ENCODE data around the gene JAKMIP1. TPM values are rescaled to one million over a fixed set of nuclear protein-coding genes. Genes with fewer than 3 reads are reported as not detected.

Gene JAKMIP1
- total and polyA plus RNA-seq, 2 of the 13 experiments (the other 11 are each of a cell fraction or from before 2014, with no cell fraction given), result not detected

DNA sequence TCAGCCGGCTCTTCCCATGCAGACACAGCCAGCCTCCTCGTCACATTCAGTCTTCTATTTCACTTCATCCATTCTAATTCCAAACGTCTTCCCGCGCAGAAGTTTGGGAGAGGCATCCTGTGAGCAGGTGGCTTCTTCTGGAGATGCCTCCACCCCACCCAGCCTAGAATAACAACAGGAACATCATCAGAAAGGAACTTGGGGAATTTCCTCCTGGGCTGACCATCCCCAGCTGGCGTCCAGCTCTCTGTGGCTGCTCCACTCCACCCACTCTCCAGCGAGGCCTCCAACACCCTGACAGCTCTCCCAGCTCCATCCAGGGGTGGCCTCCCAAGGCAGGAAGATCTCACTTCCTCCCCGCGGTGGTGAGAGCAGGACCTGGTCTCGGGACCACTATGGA lies 176.6 kb downstream of the JAKMIP1 start:
- no peaks in the 10 kb centered on the region for H3K79me2 ChIP-seq (ENCODE audit: insufficient read depth, low read length)
- no peak for ATAC-seq
- no peaks in the 10 kb centered on the region for H3K4me1 ChIP-seq (ENCODE audit: insufficient read depth, low read length)
- H2AFZ ChIP-seq (ENCODE audit: low read length), result no peak overlapping the region
- no peak for DNase-seq (ENCODE audit: low spot score)
- in situ Hi-C loops (cut with HindIII; ENCODE audit: extremely low pct_ligation_motif_present, low pct_unique_long_range_greater_than_20kb) (no loop called here), intact Hi-C loops (cut with micrococcal nuclease; ENCODE audit: unreplicated experiment) (no loop called here)
- peaks cover 4% of the 10 kb centered on the region; the same call in 1 of the 2 replicates for H4K20me1 ChIP-seq (ENCODE audit: insufficient read depth, low read length)
- no peak for FAIRE-seq
- WGBS (ENCODE audit: low lambda C conversion rate), result 25% methylated on average over 5 of the region's 10 CpGs
- no peaks in the 10 kb centered on the region for H3K36me3 ChIP-seq (replicated peaks in 1 of 2; ENCODE audit: control insufficient read depth in 1 of 2, insufficient read depth in 2 of 2, low read length in 2 of 2)
- peaks cover 21 to 77% of the 10 kb centered on the region in 2 experiments for H3K27me3 ChIP-seq (ENCODE audit: control insufficient read depth in 1 of 2, insufficient read depth in 2 of 2, low read length in 2 of 2)
- no peak overlapping the region for H3K4me2 ChIP-seq (ENCODE audit: low read depth, low read length)
- no peak overlapping the region for H3K4me3 ChIP-seq (replicated peaks in 1 of 3; ENCODE audit: insufficient read depth in 1 of 3, low read depth in 2 of 3, low read length in 3 of 3)
- ChIA-PET POLR2A (no interaction called here), CTCF (ENCODE audit: low intra/inter-chr PET ratio, low total read pairs) (no interaction called here)
- no TSS peak for BruUV-seq (replicated peaks)
- no peaks in the 10 kb centered on the region for H3K9me3 ChIP-seq (ENCODE audit: low read length)
- no peak overlapping the region for H3K9ac ChIP-seq (ENCODE audit: insufficient read depth, low read depth, low read length)
- no peak overlapping the region for H3K27ac ChIP-seq (ENCODE audit: extremely low read length, insufficient read depth, low read length)
- TF ChIP-seq PHF20 (CRISPR knock-in tag; IDR thresholded peaks at IDR 0.05) (no peak), HNRNPK (IDR thresholded peaks at IDR 0.05; ENCODE audit: low read depth, low read length, poor library complexity, severe bottlenecking) (no peak), CAMTA2 (CRISPR knock-in tag; IDR thresholded peaks at IDR 0.05; ENCODE audit: borderline replicate concordance) (no peak), NCOA2 (CRISPR knock-in tag; IDR thresholded peaks at IDR 0.05) (no peak), POLR2AphosphoS2 (IDR thresholded peaks at IDR 0.05; ENCODE audit: low read depth, low read length) (no peak)
- TF ChIP-seq, protein P1, sequence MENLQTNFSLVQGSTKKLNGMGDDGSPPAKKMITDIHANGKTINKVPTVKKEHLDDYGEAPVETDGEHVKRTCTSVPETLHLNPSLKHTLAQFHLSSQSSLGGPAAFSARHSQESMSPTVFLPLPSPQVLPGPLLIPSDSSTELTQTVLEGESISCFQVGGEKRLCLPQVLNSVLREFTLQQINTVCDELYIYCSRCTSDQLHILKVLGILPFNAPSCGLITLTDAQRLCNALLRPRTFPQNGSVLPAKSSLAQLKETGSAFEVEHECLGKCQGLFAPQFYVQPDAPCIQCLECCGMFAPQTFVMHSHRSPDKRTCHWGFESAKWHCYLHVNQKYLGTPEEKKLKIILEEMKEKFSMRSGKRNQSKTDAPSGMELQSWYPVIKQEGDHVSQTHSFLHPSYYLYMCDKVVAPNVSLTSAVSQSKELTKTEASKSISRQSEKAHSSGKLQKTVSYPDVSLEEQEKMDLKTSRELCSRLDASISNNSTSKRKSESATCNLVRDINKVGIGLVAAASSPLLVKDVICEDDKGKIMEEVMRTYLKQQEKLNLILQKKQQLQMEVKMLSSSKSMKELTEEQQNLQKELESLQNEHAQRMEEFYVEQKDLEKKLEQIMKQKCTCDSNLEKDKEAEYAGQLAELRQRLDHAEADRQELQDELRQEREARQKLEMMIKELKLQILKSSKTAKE (CRISPR knock-in tag; IDR thresholded peaks at IDR 0.05; ENCODE audit: borderline replicate concordance), result no peak
- TF ChIP-seq, protein P2, sequence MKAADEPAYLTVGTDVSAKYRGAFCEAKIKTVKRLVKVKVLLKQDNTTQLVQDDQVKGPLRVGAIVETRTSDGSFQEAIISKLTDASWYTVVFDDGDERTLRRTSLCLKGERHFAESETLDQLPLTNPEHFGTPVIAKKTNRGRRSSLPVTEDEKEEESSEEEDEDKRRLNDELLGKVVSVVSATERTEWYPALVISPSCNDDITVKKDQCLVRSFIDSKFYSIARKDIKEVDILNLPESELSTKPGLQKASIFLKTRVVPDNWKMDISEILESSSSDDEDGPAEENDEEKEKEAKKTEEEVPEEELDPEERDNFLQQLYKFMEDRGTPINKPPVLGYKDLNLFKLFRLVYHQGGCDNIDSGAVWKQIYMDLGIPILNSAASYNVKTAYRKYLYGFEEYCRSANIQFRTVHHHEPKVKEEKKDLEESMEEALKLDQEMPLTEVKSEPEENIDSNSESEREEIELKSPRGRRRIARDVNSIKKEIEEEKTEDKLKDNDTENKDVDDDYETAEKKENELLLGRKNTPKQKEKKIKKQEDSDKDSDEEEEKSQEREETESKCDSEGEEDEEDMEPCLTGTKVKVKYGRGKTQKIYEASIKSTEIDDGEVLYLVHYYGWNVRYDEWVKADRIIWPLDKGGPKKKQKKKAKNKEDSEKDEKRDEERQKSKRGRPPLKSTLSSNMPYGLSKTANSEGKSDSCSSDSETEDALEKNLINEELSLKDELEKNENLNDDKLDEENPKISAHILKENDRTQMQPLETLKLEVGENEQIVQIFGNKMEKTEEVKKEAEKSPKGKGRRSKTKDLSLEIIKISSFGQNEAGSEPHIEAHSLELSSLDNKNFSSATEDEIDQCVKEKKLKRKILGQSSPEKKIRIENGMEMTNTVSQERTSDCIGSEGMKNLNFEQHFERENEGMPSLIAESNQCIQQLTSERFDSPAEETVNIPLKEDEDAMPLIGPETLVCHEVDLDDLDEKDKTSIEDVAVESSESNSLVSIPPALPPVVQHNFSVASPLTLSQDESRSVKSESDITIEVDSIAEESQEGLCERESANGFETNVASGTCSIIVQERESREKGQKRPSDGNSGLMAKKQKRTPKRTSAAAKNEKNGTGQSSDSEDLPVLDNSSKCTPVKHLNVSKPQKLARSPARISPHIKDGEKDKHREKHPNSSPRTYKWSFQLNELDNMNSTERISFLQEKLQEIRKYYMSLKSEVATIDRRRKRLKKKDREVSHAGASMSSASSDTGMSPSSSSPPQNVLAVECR (CRISPR knock-in tag; IDR thresholded peaks at IDR 0.05; ENCODE audit: borderline replicate concordance), result no peak
